Lower leg skin (tissue), 3 donors: Measurements from ENCODE around the gene AMH.

Source experiments
- POLR2A ChIP-seq, 2 donors: fragments of 450-650 bp; IDR thresholded peaks; one replicate each; pipeline ENCODE4 v1.6.1; 2016 to 2017; ENCODE audit warnings: antibody characterized with exemption in 2 of 2, mild to moderate bottlenecking in 1 of 2, moderate library complexity in 1 of 2
- TF ChIP-seq, protein P1 (sequence below), 3 donors: fragments of 450-650 bp; IDR thresholded peaks; one replicate each; pipeline ENCODE4 v1.5.1; 2016; ENCODE audit warnings: antibody characterized with exemption in 3 of 3, mild to moderate bottlenecking in 3 of 3, moderate library complexity in 2 of 3

DNA sequence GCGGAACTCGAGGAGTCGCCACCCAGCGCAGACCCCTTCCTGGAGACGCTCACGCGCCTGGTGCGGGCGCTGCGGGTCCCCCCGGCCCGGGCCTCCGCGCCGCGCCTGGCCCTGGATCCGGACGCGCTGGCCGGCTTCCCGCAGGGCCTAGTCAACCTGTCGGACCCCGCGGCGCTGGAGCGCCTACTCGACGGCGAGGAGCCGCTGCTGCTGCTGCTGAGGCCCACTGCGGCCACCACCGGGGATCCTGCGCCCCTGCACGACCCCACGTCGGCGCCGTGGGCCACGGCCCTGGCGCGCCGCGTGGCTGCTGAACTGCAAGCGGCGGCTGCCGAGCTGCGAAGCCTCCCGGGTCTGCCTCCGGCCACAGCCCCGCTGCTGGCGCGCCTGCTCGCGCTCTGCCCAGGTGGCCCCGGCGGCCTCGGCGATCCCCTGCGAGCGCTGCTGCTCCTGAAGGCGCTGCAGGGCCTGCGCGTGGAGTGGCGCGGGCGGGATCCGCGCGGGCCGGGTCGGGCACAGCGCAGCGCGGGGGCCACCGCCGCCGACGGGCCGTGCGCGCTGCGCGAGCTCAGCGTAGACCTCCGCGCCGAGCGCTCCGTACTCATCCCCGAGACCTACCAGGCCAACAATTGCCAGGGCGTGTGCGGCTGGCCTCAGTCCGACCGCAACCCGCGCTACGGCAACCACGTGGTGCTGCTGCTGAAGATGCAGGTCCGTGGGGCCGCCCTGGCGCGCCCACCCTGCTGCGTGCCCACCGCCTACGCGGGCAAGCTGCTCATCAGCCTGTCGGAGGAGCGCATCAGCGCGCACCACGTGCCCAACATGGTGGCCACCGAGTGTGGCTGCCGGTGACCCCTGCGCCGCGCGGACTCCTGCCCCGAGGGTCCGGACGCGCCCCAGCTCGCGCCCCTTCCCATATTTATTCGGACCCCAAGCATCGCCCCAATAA, 2.3 kb downstream of the AMH start:
- TF ChIP-seq, protein P1, sequence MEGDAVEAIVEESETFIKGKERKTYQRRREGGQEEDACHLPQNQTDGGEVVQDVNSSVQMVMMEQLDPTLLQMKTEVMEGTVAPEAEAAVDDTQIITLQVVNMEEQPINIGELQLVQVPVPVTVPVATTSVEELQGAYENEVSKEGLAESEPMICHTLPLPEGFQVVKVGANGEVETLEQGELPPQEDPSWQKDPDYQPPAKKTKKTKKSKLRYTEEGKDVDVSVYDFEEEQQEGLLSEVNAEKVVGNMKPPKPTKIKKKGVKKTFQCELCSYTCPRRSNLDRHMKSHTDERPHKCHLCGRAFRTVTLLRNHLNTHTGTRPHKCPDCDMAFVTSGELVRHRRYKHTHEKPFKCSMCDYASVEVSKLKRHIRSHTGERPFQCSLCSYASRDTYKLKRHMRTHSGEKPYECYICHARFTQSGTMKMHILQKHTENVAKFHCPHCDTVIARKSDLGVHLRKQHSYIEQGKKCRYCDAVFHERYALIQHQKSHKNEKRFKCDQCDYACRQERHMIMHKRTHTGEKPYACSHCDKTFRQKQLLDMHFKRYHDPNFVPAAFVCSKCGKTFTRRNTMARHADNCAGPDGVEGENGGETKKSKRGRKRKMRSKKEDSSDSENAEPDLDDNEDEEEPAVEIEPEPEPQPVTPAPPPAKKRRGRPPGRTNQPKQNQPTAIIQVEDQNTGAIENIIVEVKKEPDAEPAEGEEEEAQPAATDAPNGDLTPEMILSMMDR (IDR thresholded peaks at IDR 0.05): no peak
- TF ChIP-seq POLR2A (IDR thresholded peaks at IDR 0.05): no peak
